Memory B cell (primary cell): ENCODE results near the gene GPR84.

Experiments used
- ATAC-seq: fragments of 150-1000 bp; cut with Tn5 transposase; 2 replicates; pipeline ENCODE4 v1.10.0; 2021; ENCODE audit warnings: low read depth, mild to moderate bottlenecking, moderate library complexity
- DNase-seq, 2 donors: peaks; one replicate each; pipeline ENCODE4 v3.0.0; 2022; ENCODE audit warnings: low spot score in 2 of 2
- H3K27ac Mint-ChIP-seq: one replicate; pipeline ENCODE4 v1.8.0; 2022; ENCODE audit warnings: mild to moderate bottlenecking, moderate library complexity, mixed read lengths
- H3K27me3 Mint-ChIP-seq: one replicate; pipeline ENCODE4 v1.8.0; 2022; ENCODE audit warnings: mixed read lengths
- H3K36me3 Mint-ChIP-seq: one replicate; pipeline ENCODE4 v1.8.0; 2022; ENCODE audit warnings: mild to moderate bottlenecking, mixed read lengths
- H3K4me1 Mint-ChIP-seq: one replicate; pipeline ENCODE4 v1.8.0; 2022; ENCODE audit warnings: mixed read lengths
- H3K4me3 Mint-ChIP-seq: one replicate; pipeline ENCODE4 v1.8.0; 2022; ENCODE audit warnings: mild to moderate bottlenecking, moderate library complexity, mixed read lengths
- H3K9me3 Mint-ChIP-seq: one replicate; pipeline ENCODE4 v1.8.0; 2022; ENCODE audit warnings: mixed read lengths

The GPR84 gene

GRCh38 chr12:54398218-54398617 lies 33.9 kb upstream of the GPR84 start:
- Mint-ChIP-seq H3K36me3 (no peaks in the 10 kb centered on the region), H3K27me3 (peaks cover 2% of the 10 kb centered on the region), H3K27ac (no peak overlapping the region), H3K9me3 (no peaks in the 10 kb centered on the region), H3K4me3 (no peak overlapping the region), H3K4me1 (peaks cover 8% of the 10 kb centered on the region)
- ATAC-seq (no peak), DNase-seq (no peak)

- H3K27me3 Mint-ChIP-seq = peaks cover 2% of the 10 kb centered on the region
- H3K4me1 Mint-ChIP-seq = peaks cover 12% of the 10 kb centered on the region
- DNase-seq = no peak
- H3K9me3 Mint-ChIP-seq = no peaks in the 10 kb centered on the region
- no peak overlapping the region for H3K27ac Mint-ChIP-seq
- no peaks in the 10 kb centered on the region for H3K36me3 Mint-ChIP-seq
- ATAC-seq = no peak
- no peak overlapping the region for H3K4me3 Mint-ChIP-seq
Measured at GRCh38 chr12:54397157-54397556, 32.9 kb upstream of the GPR84 start.

- ATAC-seq = no peak
- peaks cover 2% of the 10 kb centered on the region for H3K27me3 Mint-ChIP-seq
- no peak overlapping the region for H3K4me3 Mint-ChIP-seq
- H3K9me3 Mint-ChIP-seq = no peaks in the 10 kb centered on the region
- no peak overlapping the region for H3K27ac Mint-ChIP-seq
- no peak for DNase-seq
- no peaks in the 10 kb centered on the region for H3K36me3 Mint-ChIP-seq
- H3K4me1 Mint-ChIP-seq = peaks cover 22% of the 10 kb centered on the region
Measured at GRCh38 chr12:54395545-54395944, 31.3 kb upstream of the GPR84 start.

- H3K4me1 Mint-ChIP-seq = peaks cover 25% of the 10 kb centered on the region
- H3K4me3 Mint-ChIP-seq = no peak overlapping the region
- H3K27ac Mint-ChIP-seq = no peak overlapping the region
- peaks cover 2% of the 10 kb centered on the region for H3K27me3 Mint-ChIP-seq
- ATAC-seq = no peak
- DNase-seq = no peak
- no peaks in the 10 kb centered on the region for H3K9me3 Mint-ChIP-seq
- H3K36me3 Mint-ChIP-seq = no peaks in the 10 kb centered on the region
Measured at GRCh38 chr12:54394986-54395385, 30.7 kb upstream of the GPR84 start.

- Mint-ChIP-seq H3K27me3 (peaks cover 2% of the 10 kb centered on the region), H3K36me3 (no peaks in the 10 kb centered on the region), H3K27ac (no peak overlapping the region), H3K4me1 (peaks cover 28% of the 10 kb centered on the region), H3K9me3 (no peaks in the 10 kb centered on the region), H3K4me3 (no peak overlapping the region)
- ATAC-seq (peak; percentile 22), DNase-seq (peak; percentile 33 to 56)
Measured at GRCh38 chr12:54394281-54394719, 30.0 kb upstream of the GPR84 start.

GRCh38 chr12:54393743-54394142 lies 29.5 kb upstream of the GPR84 start:
- no peak for ATAC-seq
- DNase-seq = no peak
- Mint-ChIP-seq H3K27me3 (no peaks in the 10 kb centered on the region), H3K36me3 (no peaks in the 10 kb centered on the region), H3K4me3 (no peak overlapping the region), H3K4me1 (peaks cover 26% of the 10 kb centered on the region), H3K27ac (no peak overlapping the region), H3K9me3 (no peaks in the 10 kb centered on the region)

GRCh38 chr12:54393207-54393609 lies 28.9 kb upstream of the GPR84 start:
- Mint-ChIP-seq H3K27ac (no peak overlapping the region), H3K9me3 (no peaks in the 10 kb centered on the region), H3K4me3 (no peak overlapping the region), H3K27me3 (no peaks in the 10 kb centered on the region), H3K36me3 (no peaks in the 10 kb centered on the region), H3K4me1 (peaks cover 26% of the 10 kb centered on the region)
- ATAC-seq (no peak), DNase-seq (no peak)

- ATAC-seq (no peak), DNase-seq (no peak)
- Mint-ChIP-seq H3K36me3 (no peaks in the 10 kb centered on the region), H3K4me3 (peak overlapping the region; percentile 43), H3K4me1 (peaks cover 28% of the 10 kb centered on the region), H3K27ac (no peak overlapping the region), H3K27me3 (no peaks in the 10 kb centered on the region), H3K9me3 (no peaks in the 10 kb centered on the region)
Measured at GRCh38 chr12:54392485-54393206, 28.4 kb upstream of the GPR84 start.

- ATAC-seq (peak; percentile 91), DNase-seq (peak; percentile 55 to 63)
- Mint-ChIP-seq H3K36me3 (no peaks in the 10 kb centered on the region), H3K4me3 (peak overlapping the region; percentile 92), H3K9me3 (no peaks in the 10 kb centered on the region), H3K4me1 (peaks cover 33% of the 10 kb centered on the region), H3K27me3 (no peaks in the 10 kb centered on the region), H3K27ac (peak overlapping the region; percentile 1)
Measured at GRCh38 chr12:54390668-54391551, 26.6 kb upstream of the GPR84 start.

- Mint-ChIP-seq H3K4me1 (peaks cover 35% of the 10 kb centered on the region), H3K4me3 (peak overlapping the region; percentile 92), H3K27me3 (no peaks in the 10 kb centered on the region), H3K9me3 (no peaks in the 10 kb centered on the region), H3K36me3 (no peaks in the 10 kb centered on the region), H3K27ac (peak overlapping the region; percentile 1)
- DNase-seq (no peak), ATAC-seq (no peak)
Measured at GRCh38 chr12:54390176-54390667, 25.9 kb upstream of the GPR84 start.

GRCh38 chr12:54389607-54390175 lies 25.4 kb upstream of the GPR84 start:
- H3K27ac Mint-ChIP-seq = peak overlapping the region; percentile 1
- no peaks in the 10 kb centered on the region for H3K27me3 Mint-ChIP-seq
- peaks cover 40% of the 10 kb centered on the region for H3K4me1 Mint-ChIP-seq
- no peaks in the 10 kb centered on the region for H3K9me3 Mint-ChIP-seq
- peak overlapping the region; percentile 92 for H3K4me3 Mint-ChIP-seq
- ATAC-seq (no peak), DNase-seq (no peak)
- no peaks in the 10 kb centered on the region for H3K36me3 Mint-ChIP-seq

- Mint-ChIP-seq H3K4me1 (peaks cover 43% of the 10 kb centered on the region), H3K27me3 (no peaks in the 10 kb centered on the region), H3K4me3 (no peak overlapping the region), H3K27ac (no peak overlapping the region), H3K36me3 (no peaks in the 10 kb centered on the region), H3K9me3 (no peaks in the 10 kb centered on the region)
- ATAC-seq = no peak
- no peak for DNase-seq
Measured at GRCh38 chr12:54389134-54389508, 24.8 kb upstream of the GPR84 start.

GRCh38 chr12:54388237-54389133 lies 24.2 kb upstream of the GPR84 start:
- Mint-ChIP-seq H3K4me1 (peaks cover 44% of the 10 kb centered on the region), H3K36me3 (no peaks in the 10 kb centered on the region), H3K4me3 (no peak overlapping the region), H3K27ac (peak overlapping the region; percentile 83), H3K27me3 (no peaks in the 10 kb centered on the region), H3K9me3 (no peaks in the 10 kb centered on the region)
- ATAC-seq = no peak
- no peak for DNase-seq
